Stimulated activated CD4-positive, alpha-beta T cell treated with anti-CD3 and anti-CD28 coated beads, Interleukin-12 subunit alpha, Interleukin-12 subunit beta, amount 100 ng/mL, for 24 hours (primary cell): ENCODE data around the gene FGF2.
A peak's percentile ranks its signal among the peaks of the same experiment; 100 is the strongest.

Experiments
- DNase-seq, 2 experiments: peaks; one replicate each; pipeline ENCODE4 v3.0.0-alpha.2; 2020; ENCODE audit warnings: low read depth in 2 of 2

The FGF2 gene

DNA sequence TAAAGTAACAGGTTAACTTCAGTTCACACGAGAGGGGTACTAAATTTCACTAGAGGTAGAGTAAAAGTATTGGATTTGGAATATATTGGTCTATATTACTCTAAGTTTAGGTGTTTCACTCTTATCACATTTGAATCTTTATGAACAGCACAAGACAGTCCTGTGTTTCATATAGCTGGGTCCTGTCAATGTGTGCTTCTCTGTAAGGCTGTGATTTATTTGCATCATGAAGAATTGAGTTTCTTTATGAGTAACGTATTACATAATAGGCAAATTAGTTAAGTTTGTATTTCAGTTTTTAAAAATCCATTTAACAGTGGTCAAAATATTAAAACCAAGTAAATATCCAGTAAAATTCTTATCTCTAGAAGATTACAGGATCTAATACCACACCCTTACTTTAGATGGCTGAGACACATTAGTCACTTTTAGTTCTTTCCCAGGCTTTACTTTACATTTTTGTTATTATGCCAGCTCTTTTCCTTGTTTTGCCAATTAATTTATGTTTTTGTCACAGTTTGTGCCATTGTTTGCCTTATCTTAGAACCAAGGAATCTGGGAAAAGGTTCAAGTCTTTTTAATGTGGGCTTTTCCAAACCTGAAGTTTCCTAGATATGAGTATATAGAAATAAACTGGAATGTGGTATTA, 63.6 kb downstream of the FGF2 start:
- DNase-seq = no peak

DNA sequence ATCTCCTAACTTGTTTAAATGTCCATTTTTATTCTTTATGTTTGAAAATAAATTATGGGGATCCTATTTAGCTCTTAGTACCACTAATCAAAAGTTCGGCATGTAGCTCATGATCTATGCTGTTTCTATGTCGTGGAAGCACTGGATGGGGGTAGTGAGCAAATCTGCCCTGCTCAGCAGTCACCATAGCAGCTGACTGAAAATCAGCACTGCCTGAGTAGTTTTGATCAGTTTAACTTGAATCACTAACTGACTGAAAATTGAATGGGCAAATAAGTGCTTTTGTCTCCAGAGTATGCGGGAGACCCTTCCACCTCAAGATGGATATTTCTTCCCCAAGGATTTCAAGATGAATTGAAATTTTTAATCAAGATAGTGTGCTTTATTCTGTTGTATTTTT, 68.2 kb downstream of the FGF2 start:
- DNase-seq = no peak

DNA sequence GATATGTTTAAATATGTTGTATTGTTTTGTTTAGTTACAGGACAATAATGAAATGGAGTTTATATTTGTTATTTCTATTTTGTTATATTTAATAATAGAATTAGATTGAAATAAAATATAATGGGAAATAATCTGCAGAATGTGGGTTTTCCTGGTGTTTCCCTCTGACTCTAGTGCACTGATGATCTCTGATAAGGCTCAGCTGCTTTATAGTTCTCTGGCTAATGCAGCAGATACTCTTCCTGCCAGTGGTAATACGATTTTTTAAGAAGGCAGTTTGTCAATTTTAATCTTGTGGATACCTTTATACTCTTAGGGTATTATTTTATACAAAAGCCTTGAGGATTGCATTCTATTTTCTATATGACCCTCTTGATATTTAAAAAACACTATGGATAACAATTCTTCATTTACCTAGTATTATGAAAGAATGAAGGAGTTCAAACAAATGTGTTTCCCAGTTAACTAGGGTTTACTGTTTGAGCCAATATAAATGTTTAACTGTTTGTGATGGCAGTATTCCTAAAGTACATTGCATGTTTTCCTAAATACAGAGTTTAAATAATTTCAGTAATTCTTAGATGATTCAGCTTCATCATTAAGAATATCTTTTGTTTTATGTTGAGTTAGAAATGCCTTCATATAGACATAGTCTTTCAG, 68.8 kb downstream of the FGF2 start:
- no peak for DNase-seq

DNA sequence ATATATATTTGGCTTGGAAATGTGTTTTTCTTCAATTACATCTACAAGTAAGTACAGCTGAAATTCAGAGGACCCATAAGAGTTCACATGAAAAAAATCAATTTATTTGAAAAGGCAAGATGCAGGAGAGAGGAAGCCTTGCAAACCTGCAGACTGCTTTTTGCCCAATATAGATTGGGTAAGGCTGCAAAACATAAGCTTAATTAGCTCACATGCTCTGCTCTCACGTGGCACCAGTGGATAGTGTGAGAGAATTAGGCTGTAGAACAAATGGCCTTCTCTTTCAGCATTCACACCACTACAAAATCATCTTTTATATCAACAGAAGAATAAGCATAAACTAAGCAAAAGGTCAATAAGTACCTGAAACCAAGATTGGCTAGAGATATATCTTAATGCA, 69.6 kb downstream of the FGF2 start:
- DNase-seq = no peak

DNA sequence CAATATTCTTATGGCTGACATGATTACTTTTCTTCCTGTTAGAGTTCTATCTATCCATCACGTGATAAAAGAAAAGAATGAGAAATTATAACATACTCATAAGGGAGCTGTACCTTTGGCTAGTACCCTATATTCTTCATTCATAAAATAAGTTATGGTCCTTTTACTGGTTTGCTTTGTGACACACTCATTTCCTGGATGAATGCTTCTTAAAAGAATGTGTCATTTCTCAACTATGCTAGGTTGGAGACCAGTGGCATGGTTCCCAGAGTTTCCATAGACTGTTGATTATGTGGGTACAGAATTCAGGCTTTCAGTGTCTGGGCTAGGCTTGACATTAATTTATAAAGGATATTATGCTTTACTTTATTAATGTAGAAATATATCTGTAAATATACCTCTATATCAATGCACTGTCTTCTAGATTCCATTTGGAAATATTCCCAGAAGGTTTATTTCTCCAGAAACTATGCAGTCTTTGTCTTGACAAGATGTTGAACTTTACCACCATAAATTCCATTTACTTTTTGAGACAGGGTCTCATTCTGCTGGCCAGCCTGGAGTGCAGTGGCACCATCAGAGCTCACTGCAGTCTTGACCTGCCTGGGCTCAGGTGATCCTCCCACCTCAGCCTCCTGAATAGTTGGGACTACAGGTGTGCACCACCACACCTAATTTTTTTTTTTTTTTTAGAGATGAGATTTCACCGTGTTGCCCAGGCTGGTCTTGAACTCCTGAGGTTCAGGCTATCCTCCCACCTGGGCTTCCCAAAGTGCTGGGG, 71.9 kb downstream of the FGF2 start:
- DNase-seq = no peak

DNA sequence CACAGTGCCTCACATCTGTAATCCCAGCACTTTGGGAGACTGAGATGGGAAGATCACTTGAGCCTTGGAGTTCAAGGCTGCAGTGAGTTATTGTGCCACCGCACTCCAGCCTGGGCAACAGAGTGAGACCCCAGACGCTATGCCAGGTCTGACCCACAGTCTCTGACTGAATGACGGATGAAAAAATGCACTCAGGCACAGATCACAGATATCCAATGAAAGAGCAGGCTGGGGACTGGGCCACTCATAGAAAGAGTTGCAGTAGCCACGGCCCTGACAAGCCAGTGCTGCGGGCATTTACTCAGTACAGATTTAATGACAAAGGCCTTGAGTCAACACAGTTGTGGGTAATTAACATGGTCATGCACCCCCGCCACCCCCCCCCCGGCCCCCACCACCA, 73.1 kb downstream of the FGF2 start:
- no peak for DNase-seq

DNA sequence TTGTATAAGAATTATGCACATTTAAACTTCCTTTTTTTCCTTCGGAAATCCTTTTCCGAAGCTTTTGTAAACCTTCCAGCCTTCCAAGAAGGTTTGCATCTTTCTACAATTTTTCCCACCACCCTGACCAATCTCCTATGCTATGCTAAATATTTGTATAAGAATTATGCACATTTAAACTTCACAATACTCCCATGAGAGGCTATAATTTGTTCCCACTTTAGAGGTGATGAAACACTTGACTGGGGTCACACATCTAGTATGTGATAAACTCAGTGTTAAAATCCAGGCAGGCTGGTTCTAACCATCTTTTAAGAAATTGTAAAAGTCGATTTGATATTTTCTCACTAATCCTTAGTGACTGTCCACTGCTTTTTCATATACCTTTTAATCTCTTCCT, 73.7 kb downstream of the FGF2 start:
- no peak for DNase-seq

DNA sequence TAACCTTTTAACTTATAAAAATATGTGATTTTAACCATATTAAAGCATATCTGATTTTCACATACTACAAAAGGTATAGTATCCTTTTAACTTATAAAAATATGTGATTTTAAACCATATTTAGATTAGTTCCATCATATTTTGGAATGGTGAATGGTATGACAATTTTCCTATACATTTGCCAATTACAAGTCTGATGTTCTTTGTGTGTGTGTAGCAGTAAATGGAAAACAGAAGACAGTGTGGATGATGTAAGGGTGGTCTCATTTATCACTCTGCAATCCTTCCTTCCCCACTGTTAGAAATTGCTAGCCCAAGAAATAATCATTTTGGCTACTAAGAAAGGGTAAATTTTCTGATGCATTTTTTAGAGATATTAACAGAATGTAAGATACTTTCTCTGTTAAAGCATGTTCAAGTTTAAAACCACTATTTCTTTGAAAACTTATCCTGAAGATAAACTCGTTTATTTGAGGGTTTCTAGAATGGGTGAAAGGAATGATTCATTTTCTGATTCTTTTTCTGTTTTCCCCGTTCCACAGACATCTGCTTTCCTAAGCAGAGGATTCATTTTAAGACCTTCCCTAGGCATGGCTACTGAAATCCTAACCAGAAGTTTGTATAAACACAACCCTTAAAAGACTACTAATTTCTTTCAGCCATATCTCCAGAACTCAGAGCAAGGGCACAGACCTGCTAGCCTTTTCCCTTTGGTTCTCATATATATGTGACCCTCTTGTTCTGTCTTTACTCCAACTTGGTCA, 74.8 kb downstream of the FGF2 start:
- DNase-seq = no peak

DNA sequence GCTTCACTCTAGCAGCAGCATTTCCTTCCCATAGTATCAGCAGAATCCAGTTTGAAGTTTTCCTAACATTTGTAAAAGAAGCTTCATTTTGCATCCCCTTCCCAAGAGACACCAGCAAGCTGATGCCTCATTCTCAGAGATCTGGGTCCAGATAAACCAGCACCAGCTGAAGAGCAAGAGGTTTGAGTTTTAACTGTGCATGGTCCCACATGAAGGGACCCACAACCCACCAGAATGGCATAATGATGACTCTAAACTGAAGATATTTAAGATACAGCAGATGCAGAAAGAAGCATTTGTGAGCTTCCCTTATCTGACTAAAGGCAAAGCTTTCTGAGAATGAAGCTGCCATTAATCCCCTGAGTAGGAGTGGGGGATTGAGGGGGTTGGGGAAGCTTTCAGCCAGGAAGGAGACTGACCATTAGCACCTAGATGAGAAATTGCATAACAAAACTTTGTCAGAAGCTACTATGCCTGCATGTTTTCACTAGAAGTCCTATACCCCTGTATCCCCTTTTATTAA, 77.2 kb downstream of the FGF2 start:
- no peak for DNase-seq

DNA sequence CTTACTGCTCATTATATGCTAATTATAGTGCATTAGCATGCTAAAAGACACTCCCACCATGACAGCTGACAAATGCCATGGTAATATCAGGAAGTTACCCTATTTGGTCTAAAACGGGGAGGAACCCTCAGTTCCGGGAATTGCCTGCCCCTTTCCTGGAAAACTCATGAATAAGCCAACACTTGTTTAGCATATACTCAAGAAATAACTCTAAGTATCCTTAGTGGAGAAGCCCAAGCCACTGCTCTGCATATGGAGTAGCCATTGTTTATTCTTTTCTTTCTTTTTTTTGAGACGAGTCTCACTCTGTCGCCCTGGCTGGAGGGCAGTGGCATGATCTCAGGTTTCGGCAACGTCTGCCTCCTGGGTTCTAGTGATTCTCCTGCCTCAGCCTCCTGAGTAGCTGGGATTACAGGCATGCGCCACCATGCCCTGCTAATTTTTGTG, 80.3 kb downstream of the FGF2 start:
- DNase-seq = no peak

DNA sequence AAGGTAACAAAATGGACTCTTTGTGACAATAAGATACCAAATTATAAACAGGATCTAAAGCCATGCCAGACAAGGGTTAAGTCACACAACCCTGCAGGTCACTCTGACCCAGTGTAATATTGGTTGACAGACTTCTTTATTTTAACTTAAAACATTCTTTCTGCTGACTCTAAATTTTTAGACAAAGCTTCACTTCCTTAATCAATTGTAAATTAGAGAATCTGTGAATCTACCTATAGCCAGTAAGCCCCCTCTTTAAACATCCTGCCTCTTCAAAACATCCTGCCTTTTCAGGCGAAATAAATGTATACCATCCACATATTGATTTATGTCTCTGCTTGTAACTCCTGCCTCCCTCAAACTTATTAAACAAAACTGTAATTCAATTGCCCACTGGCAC, 81.6 kb downstream of the FGF2 start:
- DNase-seq = no peak

DNA sequence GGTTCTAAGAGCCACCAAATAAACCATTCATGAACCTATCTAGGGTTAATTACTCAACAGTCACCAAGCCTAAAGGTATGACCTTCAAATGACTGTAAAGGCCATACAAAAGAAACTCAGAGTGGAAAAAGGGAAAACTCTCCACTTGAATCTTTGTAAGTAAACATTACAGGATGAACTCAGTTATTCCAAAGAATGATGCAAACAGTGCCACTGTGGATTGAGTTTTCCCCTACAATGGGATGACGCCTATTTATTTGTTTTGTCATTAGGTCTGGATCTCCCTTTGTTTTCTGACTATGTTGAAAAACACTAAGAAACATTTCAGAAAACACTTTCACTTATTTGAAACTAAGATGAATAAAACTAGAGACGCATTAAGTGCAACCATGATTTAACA, 83.1 kb downstream of the FGF2 start:
- no peak for DNase-seq

DNA sequence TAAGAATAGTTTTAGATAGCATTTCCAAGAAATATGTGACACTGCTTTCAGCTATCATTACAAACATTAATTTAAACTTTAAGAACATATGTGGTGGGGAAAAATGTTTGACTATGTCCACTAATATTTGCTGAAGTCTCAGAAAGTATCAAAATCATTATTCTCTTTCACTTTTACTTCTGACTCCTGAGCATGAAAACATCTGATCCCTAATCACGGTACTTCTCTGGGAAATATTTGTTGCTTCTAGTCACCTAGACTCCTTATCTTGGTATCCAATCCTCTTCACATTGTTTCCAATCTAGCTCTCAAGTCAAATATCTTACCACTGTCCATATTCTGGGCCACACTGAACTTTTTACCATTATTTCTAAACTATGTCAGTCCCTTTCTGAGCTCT, 85.0 kb downstream of the FGF2 start:
- DNase-seq = no peak

DNA sequence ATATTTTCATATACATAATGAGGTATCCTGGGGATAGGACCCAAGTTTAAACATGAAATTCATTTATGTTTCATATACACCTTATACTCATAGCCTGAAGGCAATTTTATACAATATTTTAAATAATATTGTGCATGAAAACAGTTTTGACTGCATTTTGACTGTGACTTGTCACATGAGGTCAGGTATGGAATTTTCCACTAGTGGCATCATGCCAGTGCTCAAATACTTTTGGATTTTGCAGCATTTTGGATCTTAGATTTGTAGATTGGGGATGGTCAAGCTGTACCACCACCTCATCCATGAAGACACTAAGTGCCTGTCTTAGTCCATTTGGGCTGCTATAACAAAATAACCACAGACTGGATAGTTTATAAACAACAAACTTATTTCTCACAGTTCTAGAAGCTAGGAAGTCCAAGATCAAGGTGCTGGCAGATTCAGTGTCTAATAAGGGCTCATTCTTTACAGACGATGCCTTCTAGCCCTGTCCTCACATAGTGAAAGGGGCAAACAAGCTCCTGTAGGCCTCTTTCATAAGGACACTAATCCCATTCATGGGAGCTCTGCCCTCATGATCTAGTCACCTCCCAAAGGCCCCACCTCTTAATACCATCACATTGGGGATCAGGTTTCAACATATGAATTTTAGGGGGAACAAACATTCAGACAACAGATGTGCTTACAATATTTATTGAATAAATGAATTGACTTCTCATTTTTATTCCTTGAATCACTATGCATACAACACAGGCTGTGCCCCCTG, 86.4 kb downstream of the FGF2 start:
- no peak for DNase-seq

DNA sequence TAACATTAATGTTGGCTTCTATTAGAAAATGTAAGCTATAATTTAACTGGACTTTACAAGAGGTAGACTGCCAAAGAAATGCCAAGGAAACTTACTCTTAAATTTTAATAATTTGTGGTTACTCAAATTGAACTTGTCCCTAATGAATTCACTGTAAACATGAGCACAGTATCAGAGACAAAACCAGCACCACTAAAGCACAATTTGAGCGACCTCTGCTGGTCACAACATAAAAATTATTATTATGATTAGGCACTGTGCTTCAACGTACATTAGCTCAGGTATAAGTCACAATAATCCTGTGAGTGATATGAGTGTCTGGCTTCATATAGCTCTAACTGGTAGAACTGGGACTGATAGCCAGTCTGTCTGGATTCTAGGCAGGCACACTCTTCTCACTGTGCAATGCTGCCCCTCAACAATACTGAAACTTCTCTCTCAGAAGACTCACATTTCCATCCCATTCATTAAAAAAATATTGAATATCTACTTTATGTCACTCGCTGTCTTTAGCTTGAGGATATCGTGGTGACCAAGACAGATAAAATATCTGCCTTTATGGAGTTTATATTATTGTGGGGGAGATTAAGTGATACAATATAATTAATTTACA, 87.8 kb downstream of the FGF2 start:
- no peak for DNase-seq

DNA sequence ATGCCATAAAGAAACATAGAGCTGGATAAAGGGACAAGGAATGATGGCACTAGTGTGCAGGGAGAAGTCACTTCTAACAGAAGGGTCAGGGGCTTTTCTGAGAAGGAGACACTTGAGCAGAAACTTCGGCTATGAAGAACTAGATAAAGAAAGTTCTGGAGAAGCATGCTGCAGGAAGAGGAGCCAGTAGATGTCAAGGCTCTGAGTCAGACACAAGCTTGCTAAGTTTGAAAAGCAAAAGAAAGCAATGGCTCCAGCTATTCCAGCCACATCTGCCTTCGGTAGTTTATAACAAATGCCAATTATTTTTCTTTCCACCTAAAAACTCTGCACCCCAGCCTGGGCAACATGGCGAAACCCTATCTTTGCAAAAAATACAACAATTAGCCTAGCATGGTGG, 88.3 kb downstream of the FGF2 start:
- no peak for DNase-seq

DNA sequence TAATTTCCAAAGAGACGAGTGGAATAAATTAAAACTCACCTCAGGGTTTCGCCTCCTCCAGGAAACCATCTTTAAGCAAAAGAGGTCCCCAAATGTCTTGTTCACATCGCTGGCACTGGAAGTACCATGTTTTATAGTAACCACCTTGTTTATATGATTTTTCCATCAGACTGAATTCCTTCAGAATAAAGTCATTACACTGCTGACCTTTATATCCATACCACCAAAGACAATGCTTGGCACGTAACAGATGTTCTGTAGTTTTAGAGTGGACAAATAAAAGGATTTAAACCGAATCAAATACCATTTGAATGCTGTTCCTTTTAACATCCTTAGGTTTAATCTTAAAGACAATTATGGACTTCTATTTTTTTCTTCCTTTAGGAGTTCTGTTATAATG, 91.1 kb downstream of the FGF2 start:
- DNase-seq = no peak

DNA sequence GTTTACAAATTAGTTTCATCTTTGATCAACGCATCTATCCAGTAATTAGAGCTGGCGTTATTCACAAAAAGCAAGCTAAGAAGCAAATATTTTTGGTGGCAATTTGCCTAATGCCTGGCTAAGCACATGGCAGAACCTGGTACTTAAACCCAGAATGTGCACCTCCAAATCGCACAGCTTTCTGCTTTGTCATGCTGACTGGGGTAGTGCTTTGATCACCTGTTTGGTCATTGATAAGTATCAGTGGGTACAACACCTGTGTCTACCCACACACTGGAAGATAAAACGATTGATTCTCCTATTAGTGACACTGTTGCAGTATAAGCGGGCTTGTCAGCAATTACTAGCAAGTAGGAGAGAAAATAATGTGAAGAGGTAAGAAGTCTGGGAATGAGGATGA, 93.8 kb downstream of the FGF2 start:
- no peak for DNase-seq

DNA sequence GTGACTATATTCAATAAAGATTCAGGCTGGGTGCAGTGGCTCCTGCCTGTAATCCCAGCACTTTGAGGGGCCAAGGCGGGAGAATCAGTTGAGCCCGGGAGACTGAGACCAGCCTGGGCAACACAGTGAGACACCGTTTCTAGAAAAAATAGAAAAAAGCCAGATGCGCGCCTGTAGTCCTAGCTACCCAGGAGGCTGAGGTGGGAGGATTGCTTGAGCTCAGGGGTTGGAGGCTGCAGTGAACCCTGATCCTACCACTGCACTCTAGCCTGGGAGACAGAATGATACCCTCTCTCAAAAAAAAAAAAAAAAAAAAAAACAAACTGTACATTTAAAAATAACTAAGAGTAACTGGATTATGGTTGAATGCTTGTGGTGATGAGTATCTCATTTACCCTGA, 94.7 kb downstream of the FGF2 start:
- DNase-seq = no peak

DNA sequence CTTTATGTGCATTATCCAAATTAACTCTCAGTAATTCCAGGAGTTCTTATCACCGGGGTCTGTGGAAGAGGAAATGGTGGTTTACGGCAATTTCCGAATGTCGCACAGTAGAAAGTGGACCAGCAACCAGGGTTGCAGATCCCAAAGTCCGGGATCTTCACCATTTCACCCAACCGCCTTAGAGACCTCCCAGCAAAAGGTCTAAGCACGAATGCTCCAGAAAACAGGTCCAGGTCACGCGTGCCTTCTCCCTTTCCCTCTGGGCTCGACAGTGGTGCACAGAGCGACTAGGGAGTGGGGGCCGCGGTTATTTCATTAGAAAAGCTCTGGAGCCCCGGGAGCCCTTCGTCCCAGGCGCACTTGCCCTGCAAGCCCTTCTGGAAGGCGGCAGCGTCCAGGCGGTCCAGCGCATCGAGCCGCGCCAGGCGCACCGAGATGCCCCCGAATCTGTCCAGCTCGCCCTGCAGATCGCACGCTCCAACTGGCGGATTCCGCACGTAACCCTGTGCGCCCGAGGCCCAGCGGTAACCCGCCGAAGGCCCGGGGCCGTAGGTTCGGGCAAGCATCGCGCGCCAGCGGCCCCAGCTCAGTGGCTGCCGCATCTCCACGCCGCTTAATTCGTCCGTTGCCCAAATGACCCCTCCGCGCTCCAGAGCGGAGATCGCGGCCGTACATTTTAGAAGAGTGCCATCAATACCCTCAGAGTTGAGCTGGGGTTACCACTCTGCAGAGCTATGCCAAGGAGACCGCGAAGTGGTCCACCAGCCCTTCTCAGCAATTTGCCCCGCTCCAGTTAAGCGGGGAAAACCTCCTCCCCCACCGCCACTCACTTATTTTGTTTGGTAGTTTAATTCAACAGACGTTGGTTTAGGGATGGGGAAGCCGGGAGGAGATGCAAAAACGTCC, 95.6 kb downstream of the FGF2 start, which contains the start of gene NUDT6:
Gene NUDT6, minus strand, starts transcription at position 627 of the 906 bp plus-strand sequence. Its CDS starts 25 bp downstream, at position 602.
- DNase-seq = peak; percentile 16 to 23
